ENCODE data around the gene ABCC2. TPM values are rescaled to one million over a fixed set of nuclear protein-coding genes. Genes with fewer than 3 reads are reported as not detected.

ABCC2 gene
- total and polyA plus RNA-seq, 2 donors (not counting 1 experiment from before 2014, with no cell fraction given), result 0.17 to 0.66 TPM

- H4K20me1 ChIP-seq (ENCODE audit: control insufficient read depth, extremely low read depth, insufficient read depth, low read length), result no peaks in the 10 kb centered on the region
- no peaks in the 10 kb centered on the region for H3K9me3 ChIP-seq (ENCODE audit: control insufficient read depth, insufficient read depth, low read depth, low read length)
- no peak overlapping the region for H3K27ac ChIP-seq (ENCODE audit: insufficient read depth, low read length)
- peak in 1 of 2 donors; percentile 75 for DNase-seq (ENCODE audit: low read depth in 2 of 2)
- H3K9ac ChIP-seq (ENCODE audit: insufficient read depth, low read length), result no peak overlapping the region
- H3K4me3 ChIP-seq (replicated peaks in 1 of 4; ENCODE audit: control extremely low read depth in 1 of 4, insufficient read depth in 1 of 4, low read depth in 3 of 4, low read length in 4 of 4), result no peak overlapping the region
- H3K36me3 ChIP-seq (ENCODE audit: control insufficient read depth, insufficient read depth, low read length), result no peaks in the 10 kb centered on the region
- H3K4me1 ChIP-seq (ENCODE audit: control insufficient read depth, extremely low read depth, insufficient read depth, low read length), result no peaks in the 10 kb centered on the region
- TF ChIP-seq CTCF (conservative IDR thresholded peaks at IDR 0.05 in 1 of 2, IDR thresholded peaks at IDR 0.05 in 1 of 2; ENCODE audit: low read depth in 1 of 2, low read length in 2 of 2) (no peak), EZH2 (IDR thresholded peaks at IDR 0.05; ENCODE audit: low read length, missing control alignments) (no peak)
- H3K4me2 ChIP-seq (ENCODE audit: extremely low read depth, insufficient read depth, low read length), result no peak overlapping the region
- no peaks in the 10 kb centered on the region for H3K27me3 ChIP-seq (ENCODE audit: control insufficient read depth, insufficient read depth, low read length)
- H3K79me2 ChIP-seq (ENCODE audit: control insufficient read depth, insufficient read depth, low read length), result no peaks in the 10 kb centered on the region
- H2AFZ ChIP-seq (ENCODE audit: low read length), result no peak overlapping the region
These were observed 87.8 kb downstream of the ABCC2 start for GRCh38 chr10:99870123-99870730.

DNA sequence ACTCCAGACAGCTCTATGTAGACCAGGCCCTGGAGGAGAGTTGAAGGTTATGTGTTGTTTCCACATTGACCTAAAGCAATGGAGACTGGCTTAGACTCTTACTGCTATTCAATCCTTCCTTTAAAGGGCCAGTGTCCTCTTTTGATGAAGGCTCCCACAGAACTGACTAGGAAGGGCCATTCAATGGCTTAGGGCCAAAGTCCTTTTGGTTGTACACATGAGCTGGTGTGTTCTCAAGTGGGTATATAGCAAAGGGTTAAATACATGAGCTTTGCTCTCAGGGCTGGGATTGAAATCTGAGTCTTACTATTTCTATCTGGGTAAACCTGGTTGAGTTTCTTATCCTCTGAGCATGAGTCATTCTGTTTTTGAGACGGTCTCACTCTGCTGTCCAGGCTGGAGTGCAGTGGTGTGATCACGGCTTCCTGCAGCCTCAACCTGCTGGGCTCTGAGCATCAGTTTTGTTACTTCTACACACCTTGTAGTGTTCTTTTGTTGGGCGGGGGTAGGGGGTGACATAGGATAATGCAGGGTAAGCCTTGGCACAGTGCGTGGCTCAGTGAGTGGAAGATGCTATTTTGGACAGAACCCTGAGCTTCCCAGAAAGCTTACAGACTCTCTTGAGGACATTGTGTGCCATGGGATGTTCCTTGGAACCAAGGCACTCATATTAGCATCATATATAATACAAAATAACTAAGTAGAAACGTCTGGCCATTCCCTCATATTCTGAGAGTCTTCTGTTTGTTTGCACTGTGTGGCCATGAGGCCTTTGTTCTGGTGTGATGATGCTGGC lies 90.1 kb downstream of the ABCC2 start:
- H3K36me3 ChIP-seq (ENCODE audit: control insufficient read depth, insufficient read depth, low read length), result peaks cover 9% of the 10 kb centered on the region
- H3K9me3 ChIP-seq (ENCODE audit: control insufficient read depth, insufficient read depth, low read depth, low read length), result no peaks in the 10 kb centered on the region
- H3K4me1 ChIP-seq (ENCODE audit: control insufficient read depth, extremely low read depth, insufficient read depth, low read length), result no peaks in the 10 kb centered on the region
- TF ChIP-seq EZH2 (IDR thresholded peaks at IDR 0.05; ENCODE audit: low read length, missing control alignments) (no peak), CTCF (conservative IDR thresholded peaks at IDR 0.05 in 1 of 2, IDR thresholded peaks at IDR 0.05 in 1 of 2; ENCODE audit: low read depth in 1 of 2, low read length in 2 of 2) (no peak)
- no peak overlapping the region for H3K9ac ChIP-seq (ENCODE audit: insufficient read depth, low read length)
- no peak overlapping the region for H3K4me2 ChIP-seq (ENCODE audit: extremely low read depth, insufficient read depth, low read length)
- H2AFZ ChIP-seq (ENCODE audit: low read length), result no peak overlapping the region
- H3K27ac ChIP-seq (ENCODE audit: insufficient read depth, low read length), result no peak overlapping the region
- no peaks in the 10 kb centered on the region for H4K20me1 ChIP-seq (ENCODE audit: control insufficient read depth, extremely low read depth, insufficient read depth, low read length)
- peak in 1 of 2 donors; percentile 53 for DNase-seq (ENCODE audit: low read depth in 2 of 2)
- no peaks in the 10 kb centered on the region for H3K79me2 ChIP-seq (ENCODE audit: control insufficient read depth, insufficient read depth, low read length)
- H3K27me3 ChIP-seq (ENCODE audit: control insufficient read depth, insufficient read depth, low read length), result no peaks in the 10 kb centered on the region
- H3K4me3 ChIP-seq (replicated peaks in 1 of 4; ENCODE audit: control extremely low read depth in 1 of 4, insufficient read depth in 1 of 4, low read depth in 3 of 4, low read length in 4 of 4), result no peak overlapping the region

DNA sequence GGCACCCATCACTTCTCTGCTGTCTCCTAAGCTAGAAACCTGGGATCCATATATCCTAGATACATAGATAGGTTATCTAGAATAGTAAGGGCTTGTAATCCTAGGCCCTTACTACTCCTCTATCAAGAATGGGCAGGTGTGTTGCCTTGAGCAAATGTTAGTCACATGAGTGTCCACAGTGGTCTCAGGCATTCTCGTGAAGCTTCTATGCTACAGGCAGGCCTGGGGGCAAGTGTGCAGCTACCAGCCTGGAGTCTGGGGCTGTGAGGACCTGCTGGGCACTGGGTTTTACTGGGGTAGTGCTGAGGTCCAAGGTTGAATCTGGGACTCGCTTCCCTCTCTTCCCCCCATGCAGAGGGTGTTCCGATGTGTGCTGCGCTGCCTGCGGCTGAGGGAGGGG lies 91.4 kb downstream of the ABCC2 start:
- Histone ChIP-seq H4K20me1 (ENCODE audit: control insufficient read depth, extremely low read depth, insufficient read depth, low read length) (no peaks in the 10 kb centered on the region), H3K4me1 (ENCODE audit: control insufficient read depth, extremely low read depth, insufficient read depth, low read length) (no peaks in the 10 kb centered on the region), H3K79me2 (ENCODE audit: control insufficient read depth, insufficient read depth, low read length) (no peaks in the 10 kb centered on the region), H3K9me3 (ENCODE audit: control insufficient read depth, insufficient read depth, low read depth, low read length) (no peaks in the 10 kb centered on the region), H3K4me2 (ENCODE audit: extremely low read depth, insufficient read depth, low read length) (no peak overlapping the region), H2AFZ (ENCODE audit: low read length) (no peak overlapping the region), H3K36me3 (ENCODE audit: control insufficient read depth, insufficient read depth, low read length) (peaks cover 13% of the 10 kb centered on the region), H3K27ac (ENCODE audit: insufficient read depth, low read length) (no peak overlapping the region), H3K27me3 (ENCODE audit: control insufficient read depth, insufficient read depth, low read length) (no peaks in the 10 kb centered on the region), H3K4me3 (replicated peaks in 1 of 4; ENCODE audit: control extremely low read depth in 1 of 4, insufficient read depth in 1 of 4, low read depth in 3 of 4, low read length in 4 of 4) (no peak overlapping the region), H3K9ac (ENCODE audit: insufficient read depth, low read length) (no peak overlapping the region)
- TF ChIP-seq EZH2 (IDR thresholded peaks at IDR 0.05; ENCODE audit: low read length, missing control alignments), result no peak
- TF ChIP-seq CTCF (conservative IDR thresholded peaks at IDR 0.05 in 1 of 2, IDR thresholded peaks at IDR 0.05 in 1 of 2; ENCODE audit: low read depth in 1 of 2, low read length in 2 of 2), result no peak
- no peak for DNase-seq (ENCODE audit: low read depth in 2 of 2)
